HG03565 (cell line): ENCODE data around the gene LYZL1.
"Not testable (repeated sequence)": the region's sequence is repeated elsewhere in the genome, so short reads cannot be mapped to it uniquely, and the experiment has no call there.

ENCODE experiments used
- ATAC-seq: cut with Tn5 transposase; IDR thresholded peaks from one replicate; pipeline ENCODE4 v1.9.1; 2021; ENCODE audit warnings: mild to moderate bottlenecking, moderate library complexity; ENCODE audit not compliant: unreplicated experiment

Gene LYZL1

DNA sequence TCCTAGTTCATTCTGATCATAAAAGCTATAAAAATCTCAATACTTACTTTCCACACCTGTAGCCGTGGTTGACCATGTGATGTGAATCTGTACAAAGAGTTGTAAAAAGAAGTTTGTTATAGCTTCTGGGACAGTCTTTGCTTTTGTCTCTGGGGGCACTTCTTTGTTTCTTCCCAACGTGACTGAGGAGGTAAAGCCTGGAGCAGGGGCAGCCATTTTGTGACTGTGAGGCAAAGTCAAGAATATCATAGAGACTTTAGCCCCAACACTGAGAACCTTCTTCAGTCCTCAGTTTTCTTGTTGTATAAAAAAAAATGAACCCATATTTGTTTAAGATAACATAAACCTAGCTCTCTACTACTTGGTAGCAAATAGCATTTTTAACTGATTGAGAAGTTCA lies 29.4 kb upstream of the LYZL1 start:
- ATAC-seq, result no peak

DNA sequence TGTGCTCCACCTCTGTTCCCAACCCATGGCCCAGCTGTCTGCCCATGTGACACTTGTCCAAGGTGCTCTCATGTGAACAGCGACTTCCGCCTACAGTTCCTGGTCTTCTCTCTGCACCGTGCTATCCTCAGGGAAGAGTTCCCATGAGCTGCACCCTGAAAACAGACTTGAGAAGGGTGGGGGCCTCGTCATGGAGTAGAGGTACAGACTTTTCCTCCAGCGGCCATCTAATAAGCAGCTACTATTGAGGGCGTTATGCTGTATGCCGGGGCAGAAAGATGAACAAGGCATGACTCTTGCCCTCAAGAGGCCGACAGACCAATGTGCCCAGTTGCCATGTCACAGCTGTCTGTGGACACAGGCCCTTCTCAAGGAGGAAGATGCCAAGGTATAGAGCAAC lies 25.4 kb upstream of the LYZL1 start:
- ATAC-seq, result no peak

DNA sequence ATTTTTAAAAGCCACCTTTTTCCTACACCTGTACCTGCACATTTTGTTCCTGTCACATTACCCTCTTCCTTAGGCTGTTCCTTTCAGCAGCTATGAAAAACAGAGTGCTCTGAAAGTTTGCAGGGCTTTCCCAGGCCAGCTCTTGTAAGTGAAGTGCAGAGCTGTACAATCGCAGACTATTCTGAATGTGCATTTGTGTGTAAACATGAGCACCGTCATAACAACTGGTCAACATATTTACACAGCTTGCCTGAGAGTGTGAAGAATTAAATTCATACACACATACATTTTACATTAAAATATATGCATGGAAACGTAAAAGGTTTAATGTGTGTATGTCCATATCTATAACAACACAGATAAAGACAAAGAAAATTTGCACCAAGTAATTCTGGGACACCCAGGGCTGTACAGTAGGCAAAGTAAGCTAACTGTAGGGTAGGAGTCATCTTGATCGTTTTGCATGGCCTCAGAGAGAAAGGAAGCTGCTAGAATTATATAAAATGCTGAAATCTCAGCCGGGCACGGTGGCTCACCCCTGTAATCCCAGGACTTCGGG lies 23.6 kb upstream of the LYZL1 start:
- no peak for ATAC-seq

DNA sequence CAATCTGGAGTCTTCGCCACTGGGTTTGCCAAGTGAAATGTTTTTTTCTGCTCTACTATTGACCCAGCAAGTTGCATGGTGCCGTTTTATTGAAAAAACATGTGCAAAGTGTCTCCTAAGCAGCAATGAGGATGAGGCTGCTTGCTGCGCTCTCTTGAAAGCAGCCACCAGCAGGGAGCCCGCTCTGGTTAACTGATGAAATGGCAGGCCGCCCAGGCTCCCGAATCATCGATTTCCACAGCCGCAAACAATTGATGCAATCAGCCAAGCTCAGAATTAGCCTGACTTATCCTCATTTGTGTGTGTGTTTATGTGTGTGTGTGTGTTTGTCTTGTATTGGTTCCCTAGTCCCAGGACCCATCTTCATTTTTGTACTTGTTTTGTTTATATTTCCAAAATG lies 22.2 kb upstream of the LYZL1 start:
- ATAC-seq, result no peak

DNA sequence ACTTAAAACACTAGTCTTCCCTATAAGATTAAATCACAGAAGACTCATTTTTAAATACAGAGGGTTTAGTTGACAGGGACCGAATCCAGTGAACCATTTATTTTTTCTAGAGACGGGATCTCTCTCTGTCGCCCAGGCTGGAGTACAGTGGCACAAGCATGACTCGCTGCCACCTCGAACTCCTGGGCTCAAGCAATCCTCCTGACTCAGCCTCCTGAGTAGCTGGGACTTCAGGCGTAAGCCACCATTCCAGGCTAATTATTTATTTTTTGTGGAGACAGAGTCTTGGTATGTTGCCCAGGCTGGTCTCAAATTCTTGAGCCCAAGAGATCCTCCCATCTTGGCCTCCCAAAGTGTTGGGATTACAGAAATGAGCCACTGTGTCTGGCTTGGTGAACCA lies 20.9 kb upstream of the LYZL1 start:
- no peak for ATAC-seq

DNA sequence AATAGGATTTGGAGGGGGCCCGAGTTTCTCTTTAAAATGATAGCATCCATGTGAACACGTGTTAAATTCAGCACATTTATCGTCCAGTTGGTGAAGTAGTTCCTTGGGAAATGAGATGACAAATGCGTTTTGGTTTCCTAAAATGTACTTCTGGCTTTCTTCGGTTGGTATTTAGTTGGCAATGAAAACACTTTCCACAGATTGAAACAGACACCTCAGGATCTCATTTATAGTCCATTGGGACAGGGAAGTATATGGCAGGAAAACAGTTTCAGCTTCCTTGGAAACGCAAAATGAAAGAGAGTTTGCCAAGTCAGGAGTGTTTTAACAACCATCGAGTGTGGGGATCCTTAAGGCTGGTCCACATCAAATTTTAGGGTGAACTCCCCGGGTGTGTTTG lies 19.4 kb upstream of the LYZL1 start:
- no peak for ATAC-seq

DNA sequence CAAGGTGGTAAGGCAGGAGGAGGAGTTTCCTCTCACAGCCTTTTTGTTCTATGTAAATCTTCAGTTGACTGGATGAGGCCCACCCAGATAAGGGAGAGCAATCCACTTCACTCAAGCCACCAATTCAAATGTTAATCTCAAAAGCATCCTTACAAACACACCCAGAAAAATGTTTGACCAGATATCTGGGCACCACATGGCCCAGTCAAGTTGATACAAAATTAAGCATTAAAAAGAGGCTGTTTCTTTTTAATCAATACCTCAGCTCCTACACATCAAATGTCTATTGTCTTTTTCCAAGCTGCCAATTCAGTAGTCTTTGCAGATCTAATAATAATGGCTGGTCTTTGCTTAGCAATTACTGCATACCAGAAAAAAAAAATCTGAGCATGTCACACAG lies 18.0 kb upstream of the LYZL1 start:
- no peak for ATAC-seq

DNA sequence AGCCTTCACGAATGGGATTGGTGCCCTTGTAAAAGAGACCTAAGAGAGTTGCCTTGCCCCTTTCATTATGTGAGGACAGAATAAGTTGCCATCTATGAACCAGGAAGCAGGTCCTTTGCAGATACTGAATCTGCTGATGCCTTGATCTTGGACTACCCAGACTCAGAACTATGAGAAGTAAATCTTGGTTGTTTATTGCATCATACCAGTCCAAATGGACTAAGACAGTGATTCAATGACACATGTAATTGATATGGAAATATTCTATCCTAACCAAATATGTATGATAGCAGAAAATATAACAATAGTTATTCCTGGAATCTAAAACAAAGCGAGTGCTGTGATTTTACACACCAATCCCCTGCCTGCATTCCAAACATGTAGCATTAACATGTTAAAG lies 17.0 kb upstream of the LYZL1 start:
- ATAC-seq, result no peak

DNA sequence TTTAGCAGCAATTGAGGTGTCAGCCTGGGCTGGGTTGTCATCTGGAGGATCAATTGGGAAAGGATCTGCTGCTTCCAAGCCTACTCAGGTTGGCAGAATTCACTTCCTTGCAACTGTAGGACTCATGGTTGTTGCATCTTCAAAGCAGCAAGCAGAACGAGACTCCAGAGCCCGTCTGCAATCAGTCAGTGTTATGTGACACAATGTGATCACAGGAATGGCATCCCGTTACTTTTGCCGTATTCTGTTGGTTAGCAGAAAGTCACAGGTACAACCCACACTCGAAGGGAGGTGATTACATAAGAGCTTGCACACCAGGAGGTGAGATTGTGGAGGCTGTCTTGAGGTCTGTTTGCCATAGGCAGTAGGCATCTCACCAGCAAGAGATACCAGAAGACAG lies 15.4 kb upstream of the LYZL1 start:
- ATAC-seq, result no peak

DNA sequence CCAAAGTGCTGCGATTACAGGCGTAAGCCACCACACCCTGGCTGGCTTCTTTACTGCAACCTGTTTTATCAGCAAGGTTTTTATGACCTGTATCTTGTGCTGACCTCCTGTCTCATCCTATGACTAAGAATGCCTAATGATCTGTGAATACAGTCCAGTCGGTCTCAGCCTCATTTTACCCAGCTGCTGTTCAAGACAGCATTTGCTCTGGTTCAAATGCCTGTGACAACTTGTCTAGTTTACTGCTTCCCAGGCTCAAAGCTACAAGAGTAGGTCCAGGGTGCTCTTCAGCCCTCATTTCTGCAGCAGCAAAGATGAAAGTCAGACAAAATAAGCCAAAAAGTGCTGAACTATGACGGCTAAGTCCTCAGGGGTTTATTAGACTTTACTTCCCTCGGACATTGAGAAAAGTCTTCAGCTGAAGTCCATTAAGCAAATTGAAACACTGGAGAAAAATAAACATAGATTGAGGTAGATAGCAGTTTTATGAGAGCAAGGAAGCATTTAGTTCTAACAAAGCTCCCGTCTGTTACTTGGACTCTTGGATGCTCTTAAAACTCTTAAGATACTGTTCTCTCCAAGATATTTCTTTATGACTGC lies 12.5 kb upstream of the LYZL1 start:
- ATAC-seq, result no peak

DNA sequence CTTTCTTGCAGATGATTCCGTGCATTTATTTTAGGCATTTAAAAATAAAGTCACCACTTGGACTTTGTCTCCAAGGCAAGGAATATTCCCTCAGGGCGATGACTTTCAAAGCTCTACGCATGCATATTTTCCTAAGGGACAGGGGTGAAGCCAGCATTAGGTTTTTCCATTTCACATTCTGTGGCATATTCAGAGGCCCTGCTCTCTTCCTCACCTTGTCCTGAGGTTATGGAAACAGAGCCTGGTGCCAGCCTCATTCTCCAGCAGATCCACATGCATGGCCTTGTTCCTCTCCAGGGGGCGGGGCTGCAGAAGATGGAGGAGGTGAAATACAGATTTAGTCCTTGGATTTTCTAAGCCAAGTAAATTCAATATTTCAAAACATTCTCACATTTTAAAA lies 11.6 kb upstream of the LYZL1 start:
- ATAC-seq, result no peak

DNA sequence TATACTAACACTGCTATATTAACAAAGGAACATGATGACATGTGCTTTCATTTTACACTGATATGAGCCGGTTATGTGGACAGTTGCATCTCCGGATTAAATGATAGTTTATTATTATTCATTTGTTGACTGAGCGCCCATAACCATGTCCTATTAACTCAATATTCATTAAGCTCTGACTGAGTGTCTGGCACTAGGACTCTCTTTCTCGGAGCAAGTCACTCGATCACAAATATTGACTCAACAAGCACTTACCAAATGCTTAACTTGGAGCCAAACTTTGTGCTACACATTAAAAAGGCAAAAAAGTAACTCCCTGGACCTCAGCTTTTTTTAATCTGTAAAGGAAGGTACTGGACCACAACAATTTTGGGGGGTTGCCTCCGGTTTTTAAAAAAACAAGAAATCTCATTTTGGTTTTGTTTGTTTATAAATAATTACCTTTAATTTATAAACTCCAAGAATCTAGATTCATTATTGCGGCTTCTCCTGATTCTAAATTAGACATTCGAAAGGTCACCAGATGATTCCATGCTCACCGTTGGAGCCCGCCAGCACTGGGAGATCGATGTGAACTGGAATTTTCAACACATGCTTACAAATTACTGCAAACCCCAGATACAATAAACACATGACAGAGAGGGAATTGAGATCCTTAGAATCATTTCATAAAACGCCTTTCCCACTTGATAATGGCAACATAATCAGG lies 8.9 kb upstream of the LYZL1 start:
- no peak for ATAC-seq

DNA sequence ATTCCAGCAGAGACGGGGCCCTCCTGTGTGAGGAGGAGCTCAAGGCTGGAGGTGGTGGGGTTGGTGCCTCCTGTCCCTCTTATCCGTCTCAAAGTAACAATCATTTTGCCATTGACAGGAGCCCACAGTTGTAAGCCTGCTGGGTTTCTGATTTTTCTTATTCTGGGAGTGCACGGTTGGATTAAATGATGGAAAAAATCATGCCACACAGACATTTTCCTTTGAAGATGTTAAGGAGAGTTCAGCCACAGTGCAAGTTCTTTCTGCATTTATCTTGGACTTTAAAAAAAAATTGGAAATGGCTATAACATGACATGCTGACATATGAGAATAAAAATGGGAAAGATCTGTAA lies 8.4 kb upstream of the LYZL1 start:
- no peak for ATAC-seq

DNA sequence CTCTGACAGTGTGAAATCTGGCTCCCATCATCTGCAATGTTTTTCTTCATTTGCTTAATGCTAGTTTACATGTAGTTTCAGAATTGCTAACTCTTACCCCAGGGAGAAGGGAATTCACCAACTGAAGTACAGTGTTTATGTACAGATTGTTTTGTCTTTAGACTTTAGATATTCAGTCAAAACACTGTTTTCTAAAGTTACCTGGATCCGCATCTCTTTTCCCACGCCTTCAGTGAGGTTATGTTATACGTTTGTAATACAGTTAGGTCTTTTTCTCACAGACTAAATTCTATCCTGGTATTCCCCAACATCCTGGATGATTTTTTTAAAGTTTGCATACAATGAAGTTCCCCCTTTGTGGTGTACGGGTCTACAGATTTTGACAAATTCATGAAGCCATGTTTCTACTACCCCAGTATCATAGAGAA lies 3.2 kb upstream of the LYZL1 start:
- peak; percentile 84 for ATAC-seq

DNA sequence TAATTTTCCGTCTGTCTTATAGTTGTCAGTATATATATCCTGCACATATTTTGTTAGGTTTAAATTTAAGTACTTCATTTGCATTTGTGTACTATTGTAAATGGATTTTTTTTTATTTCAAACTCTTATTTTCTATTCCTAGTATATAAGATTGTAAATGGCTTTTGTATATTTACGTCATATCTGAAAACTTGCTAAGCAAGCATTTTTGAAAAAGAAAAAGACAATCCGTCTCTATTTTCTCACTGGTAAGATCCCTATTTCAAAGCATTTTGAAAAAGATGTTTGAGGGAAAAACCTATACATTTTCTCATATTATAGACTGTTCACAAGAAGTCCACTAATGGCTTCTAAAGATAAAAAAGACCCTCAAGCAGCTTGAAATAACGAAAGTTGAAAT lies 1.2 kb upstream of the LYZL1 start:
- ATAC-seq, result no peak

DNA sequence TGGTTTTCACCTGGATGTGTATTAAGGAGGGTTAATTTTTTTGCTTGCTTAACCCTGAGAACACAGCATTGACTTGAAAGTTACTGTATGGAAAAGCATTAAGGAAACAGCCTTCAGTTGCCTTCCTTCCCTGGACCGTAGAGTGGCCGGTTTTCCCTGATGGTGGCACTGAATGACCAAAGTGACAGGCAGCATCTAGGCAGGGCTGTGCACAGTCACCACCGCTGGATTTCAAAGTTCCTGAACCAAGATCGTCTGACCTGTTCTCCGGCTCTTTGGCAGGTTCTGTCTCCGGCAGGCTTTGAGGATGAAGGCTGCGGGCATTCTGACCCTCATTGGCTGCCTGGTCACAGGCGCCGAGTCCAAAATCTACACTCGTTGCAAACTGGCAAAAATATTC lies 2.7 kb downstream of the LYZL1 start:
- ATAC-seq, result not testable (repeated sequence)

DNA sequence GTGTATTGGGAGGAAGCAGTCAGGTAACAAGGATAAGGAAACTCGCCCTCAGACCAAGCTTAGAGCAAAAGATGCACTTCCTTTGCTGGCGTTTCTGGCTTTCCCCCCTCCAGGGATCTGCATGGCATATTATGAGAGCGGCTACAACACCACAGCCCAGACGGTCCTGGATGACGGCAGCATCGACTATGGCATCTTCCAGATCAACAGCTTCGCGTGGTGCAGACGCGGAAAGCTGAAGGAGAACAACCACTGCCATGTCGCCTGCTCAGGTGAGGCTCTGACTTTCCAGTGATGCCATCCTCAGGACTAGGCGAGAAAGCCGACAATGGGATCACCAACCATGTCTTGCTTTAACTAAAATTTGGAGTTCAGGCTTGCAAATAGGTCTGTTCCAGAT lies 3.5 kb downstream of the LYZL1 start:
- ATAC-seq, result not testable (repeated sequence)

DNA sequence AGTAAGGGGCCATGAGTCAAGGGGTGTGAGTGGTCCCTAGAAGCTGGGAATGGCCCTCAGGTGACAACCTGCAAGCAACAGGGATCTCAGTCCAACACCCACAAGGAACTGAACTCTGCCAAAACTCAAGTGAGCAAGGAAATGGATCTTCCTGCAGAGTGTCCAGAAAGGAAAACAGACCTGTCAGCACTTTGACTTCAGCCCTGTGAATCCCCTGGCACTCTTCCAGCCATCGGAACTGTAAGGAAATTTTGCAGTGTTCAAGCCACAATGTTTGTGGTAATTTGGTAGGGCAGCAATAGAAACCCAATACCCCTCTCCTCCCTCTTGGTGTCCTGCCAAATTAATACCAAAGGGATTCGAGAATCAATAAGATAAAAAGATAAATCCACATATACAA lies 6.9 kb downstream of the LYZL1 start:
- ATAC-seq, result no peak

DNA sequence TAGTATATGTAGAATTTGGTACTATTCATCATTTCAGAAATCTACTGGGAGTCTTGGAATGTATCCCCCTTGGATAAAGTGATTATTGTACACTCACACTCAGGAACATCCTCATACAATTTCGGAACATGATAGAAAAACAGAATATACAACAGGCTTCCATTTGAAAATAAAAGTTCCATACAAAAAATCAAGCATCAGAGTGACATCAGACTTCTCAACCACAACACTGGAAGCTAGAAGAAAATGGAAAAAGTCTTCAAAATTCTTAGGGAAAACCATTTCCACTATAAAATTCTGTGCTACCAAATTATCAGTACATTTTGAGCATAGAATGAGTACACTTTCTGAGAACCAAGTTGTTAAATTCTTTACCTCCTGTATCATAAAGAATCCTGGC lies 8.8 kb downstream of the LYZL1 start:
- no peak for ATAC-seq

DNA sequence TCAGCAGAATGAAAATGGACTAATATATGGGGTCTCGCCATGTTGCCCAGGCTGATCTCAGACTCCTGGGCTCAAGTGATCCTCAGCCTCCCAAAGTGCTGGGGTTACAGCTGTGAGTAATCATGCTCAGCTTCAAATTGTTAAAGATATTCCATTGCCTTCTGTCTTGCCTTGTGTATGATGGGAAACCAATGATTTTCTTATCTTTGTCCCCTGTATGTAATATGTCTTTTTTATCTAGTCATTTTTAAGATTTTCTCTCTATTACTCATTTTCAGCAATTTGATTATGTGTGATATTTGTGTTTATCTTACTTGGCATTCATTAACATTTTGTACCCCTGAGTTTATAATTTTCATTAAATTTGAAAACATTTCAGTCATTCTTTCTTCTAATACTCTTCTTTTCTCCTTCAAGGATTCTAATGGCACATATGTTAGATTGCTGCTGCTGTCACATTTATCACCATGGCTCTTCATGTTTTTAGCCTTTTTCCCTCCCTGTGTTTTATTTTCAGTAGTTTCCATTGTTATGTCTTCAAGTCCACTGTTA lies 12.6 kb downstream of the LYZL1 start:
- no peak for ATAC-seq

DNA sequence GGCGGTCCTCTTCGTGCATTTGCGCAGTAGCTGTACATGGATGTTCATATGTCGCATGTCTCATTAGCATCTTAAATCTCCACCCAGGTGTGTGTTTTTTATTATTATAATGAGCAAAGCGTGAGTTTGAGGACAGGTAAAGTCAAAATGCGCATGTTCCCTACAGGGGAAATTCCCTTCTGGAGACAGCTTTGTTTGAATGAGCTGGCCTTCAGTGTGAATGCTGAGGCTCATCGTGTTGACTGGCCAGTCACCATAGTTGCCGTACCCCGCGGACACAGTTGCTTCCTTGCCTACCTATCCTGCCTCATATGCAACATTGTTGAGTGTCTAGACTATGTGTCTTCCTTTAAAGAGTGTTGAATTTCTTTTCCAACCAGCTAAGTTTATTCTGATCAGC lies 13.6 kb downstream of the LYZL1 start:
- ATAC-seq, result no peak

DNA sequence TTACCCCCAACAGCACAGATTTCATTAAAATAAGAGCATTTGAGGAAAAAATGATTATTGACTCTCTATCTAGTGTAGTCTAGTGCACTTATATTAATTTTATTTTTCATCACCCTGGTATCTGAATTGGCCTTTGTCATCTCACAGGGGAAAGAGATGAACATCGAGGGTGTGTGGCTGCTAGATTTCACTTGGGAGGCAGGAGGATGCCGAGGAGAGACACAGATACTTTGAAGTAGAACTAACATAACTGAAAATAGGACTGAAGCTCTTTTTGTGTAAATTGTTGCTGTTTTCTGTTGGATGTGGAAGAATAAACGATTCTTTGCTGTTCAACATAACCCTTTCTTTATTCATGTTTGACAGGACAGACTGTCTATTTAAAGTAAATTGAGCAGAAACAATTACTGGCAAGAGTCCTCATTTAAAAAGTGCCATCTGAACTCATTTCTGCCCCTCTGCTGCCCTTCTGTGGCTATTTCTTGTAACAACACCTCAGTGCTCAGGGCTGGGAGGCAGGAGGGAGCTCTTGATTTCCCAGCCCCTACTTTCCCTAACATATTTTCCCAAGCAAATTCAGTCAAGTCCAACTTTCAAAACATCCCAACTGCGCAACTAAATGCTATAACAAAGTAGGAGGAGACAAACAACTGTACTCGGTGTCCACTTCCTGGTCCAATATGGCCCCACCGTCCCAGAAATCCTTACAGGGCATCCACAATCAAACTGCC lies 15.6 kb downstream of the LYZL1 start:
- no peak for ATAC-seq
